Sigmoid colon (tissue), 4 donors: ENCODE results near the gene ALG9.

Experiments used
- EP300 ChIP-seq, 4 donors: sonication (generic); formaldehyde crosslinking; IDR thresholded peaks; one replicate each; pipeline ENCODE4 v1.6.1; 2017; ENCODE audit warnings: antibody characterized with exemption in 4 of 4
- POLR2A ChIP-seq, 2 donors: fragments of 450-650 bp; IDR thresholded peaks; one replicate each; pipeline ENCODE4 v1.6.1; 2016; ENCODE audit warnings: antibody characterized with exemption in 2 of 2, mild to moderate bottlenecking in 2 of 2, moderate library complexity in 2 of 2
- POLR2AphosphoS5 ChIP-seq, 4 donors: sonication (generic); formaldehyde crosslinking; IDR thresholded peaks; one replicate each; pipeline ENCODE4 v1.6.1; 2017; ENCODE audit warnings: antibody characterized with exemption in 4 of 4
- TF ChIP-seq, protein P1 (sequence below), 4 experiments: fragments of 450-650 bp in 3 of 4; fragments of 200-600 bp in 1 of 4; IDR thresholded peaks; one replicate each; pipeline ENCODE4 v1.5.1; 2016 to 2019; ENCODE audit warnings: antibody characterized with exemption in 4 of 4, mild to moderate bottlenecking in 3 of 4, moderate library complexity in 2 of 4

DNA sequence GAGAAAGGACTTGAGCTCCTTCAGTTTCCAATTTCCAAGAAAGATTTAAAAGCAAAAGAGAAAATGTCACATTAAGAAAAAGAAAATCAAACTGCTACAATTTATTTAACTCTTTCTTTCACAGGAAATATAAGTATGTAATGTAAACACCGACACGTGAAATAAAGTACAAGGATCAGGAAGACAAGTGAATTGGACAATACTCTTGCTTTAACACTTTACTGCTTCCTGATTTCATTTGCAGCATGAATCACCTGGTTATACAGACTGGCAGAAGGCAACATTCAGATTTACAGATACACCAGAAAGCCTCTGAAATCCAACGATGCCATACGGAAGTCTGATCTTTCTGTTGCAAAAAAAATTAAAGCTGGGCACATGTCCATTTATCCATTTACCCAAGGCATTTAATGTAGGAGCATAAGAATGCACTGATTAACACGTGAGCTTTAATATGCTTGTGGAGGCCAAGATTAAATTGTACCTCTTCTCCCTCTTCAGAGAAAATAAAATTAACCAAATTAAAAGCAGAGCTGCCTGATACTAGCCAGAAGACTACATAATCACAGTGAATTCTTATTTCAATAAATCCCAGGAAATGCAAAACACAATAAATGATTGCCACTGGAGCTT is 89.2 kb downstream of the ALG9 start:
- TF ChIP-seq POLR2A (IDR thresholded peaks at IDR 0.05) (no peak), POLR2AphosphoS5 (IDR thresholded peaks at IDR 0.05) (no peak), EP300 (IDR thresholded peaks at IDR 0.05) (no peak)
- TF ChIP-seq, protein P1, sequence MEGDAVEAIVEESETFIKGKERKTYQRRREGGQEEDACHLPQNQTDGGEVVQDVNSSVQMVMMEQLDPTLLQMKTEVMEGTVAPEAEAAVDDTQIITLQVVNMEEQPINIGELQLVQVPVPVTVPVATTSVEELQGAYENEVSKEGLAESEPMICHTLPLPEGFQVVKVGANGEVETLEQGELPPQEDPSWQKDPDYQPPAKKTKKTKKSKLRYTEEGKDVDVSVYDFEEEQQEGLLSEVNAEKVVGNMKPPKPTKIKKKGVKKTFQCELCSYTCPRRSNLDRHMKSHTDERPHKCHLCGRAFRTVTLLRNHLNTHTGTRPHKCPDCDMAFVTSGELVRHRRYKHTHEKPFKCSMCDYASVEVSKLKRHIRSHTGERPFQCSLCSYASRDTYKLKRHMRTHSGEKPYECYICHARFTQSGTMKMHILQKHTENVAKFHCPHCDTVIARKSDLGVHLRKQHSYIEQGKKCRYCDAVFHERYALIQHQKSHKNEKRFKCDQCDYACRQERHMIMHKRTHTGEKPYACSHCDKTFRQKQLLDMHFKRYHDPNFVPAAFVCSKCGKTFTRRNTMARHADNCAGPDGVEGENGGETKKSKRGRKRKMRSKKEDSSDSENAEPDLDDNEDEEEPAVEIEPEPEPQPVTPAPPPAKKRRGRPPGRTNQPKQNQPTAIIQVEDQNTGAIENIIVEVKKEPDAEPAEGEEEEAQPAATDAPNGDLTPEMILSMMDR (IDR thresholded peaks at IDR 0.05), result no peak
